HepG2 (cell line): ENCODE measurements around the gene NOS2. TPM values are rescaled to one million over a fixed set of nuclear protein-coding genes. Genes with fewer than 3 reads are reported as not detected.

Source experiments
- FOSL2 ChIP-seq: sonication (generic); formaldehyde crosslinking; IDR thresholded peaks from 2 replicates; pipeline ENCODE4 v1.4.0; 2020; ENCODE audit warnings: missing genetic modification reagents
- SOX13 ChIP-seq, 3 experiments: fragments of 450-650 bp in 1 of 3; sonication (generic) in 1 of 3; formaldehyde crosslinking in 1 of 3; IDR thresholded peaks in 2 of 3; conservative IDR thresholded peaks in 1 of 3; 2 replicates each; pipeline versions ENCODE4 v1.5.0 to v1.6.1; 2016 to 2020; ENCODE audit warnings: antibody characterized with exemption in 1 of 3, mild to moderate bottlenecking in 1 of 3, missing compliant biosample characterization in 1 of 3, missing genetic modification reagents in 1 of 3, moderate library complexity in 1 of 3
- ZBTB1 ChIP-seq: sonication (generic); formaldehyde crosslinking; IDR thresholded peaks from 2 replicates; pipeline ENCODE4 v1.4.0; 2020; ENCODE audit warnings: missing genetic modification reagents, borderline replicate concordance
- ZNF546 ChIP-seq: sonication (generic); formaldehyde crosslinking; conservative IDR thresholded peaks from 2 replicates; pipeline ENCODE4 v1.8.1; 2023; ENCODE audit warnings: mild to moderate bottlenecking, missing genetic modification reagents
- ZSCAN12 ChIP-seq: sonication (generic); formaldehyde crosslinking; IDR thresholded peaks from 2 replicates; pipeline ENCODE4 v1.9.0; 2021; ENCODE audit warnings: mild to moderate bottlenecking, missing genetic modification reagents
- polyA plus RNA-seq, 8 experiments: library from polyadenylated mRNA; depleted of rRNA in 3 of 8; stranded (reverse) in 7 of 8; unstranded in 1 of 8; fragments of >200 nt; fragmentation: Illumina TruSeq in 4 of 8; extraction: Trizol in 4 of 8; gene quantifications; 2 replicates each; pipeline versions ENCODE4 v1.2.1 to v1.2.3, GENCODE V29; 2011 to 2016; ENCODE audit warnings: low read depth in 4 of 8, missing spikeins in 1 of 8, mixed read lengths in 1 of 8; ENCODE audit not compliant: insufficient read depth in 1 of 8
- total RNA-seq, 5 experiments: library from RNA; depleted of rRNA; stranded (reverse); fragments of >200 nt; fragmentation: Illumina TruSeq; extraction: Trizol; gene quantifications; 2 replicates each; pipeline ENCODE4 v1.2.3, GENCODE V29; 2016; ENCODE audit warnings: low read depth in 1 of 5
- TF ChIP-seq, protein P1 (sequence below): sonication (generic); formaldehyde crosslinking; IDR thresholded peaks from 2 replicates; pipeline ENCODE4 v1.9.0; 2021; ENCODE audit warnings: missing genetic modification reagents, mild to moderate bottlenecking, borderline replicate concordance
- TF ChIP-seq, protein P2 (sequence below): IDR thresholded peaks from 2 replicates; pipeline ENCODE4 v1.4.0; 2020; ENCODE audit warnings: mild to moderate bottlenecking, missing genetic modification reagents

NOS2 gene
- total and polyA plus RNA-seq, 2 of the 13 experiments (the other 11 are each of a cell fraction or from before 2014, with no cell fraction given): 0.02 TPM; not detected in 1

DNA sequence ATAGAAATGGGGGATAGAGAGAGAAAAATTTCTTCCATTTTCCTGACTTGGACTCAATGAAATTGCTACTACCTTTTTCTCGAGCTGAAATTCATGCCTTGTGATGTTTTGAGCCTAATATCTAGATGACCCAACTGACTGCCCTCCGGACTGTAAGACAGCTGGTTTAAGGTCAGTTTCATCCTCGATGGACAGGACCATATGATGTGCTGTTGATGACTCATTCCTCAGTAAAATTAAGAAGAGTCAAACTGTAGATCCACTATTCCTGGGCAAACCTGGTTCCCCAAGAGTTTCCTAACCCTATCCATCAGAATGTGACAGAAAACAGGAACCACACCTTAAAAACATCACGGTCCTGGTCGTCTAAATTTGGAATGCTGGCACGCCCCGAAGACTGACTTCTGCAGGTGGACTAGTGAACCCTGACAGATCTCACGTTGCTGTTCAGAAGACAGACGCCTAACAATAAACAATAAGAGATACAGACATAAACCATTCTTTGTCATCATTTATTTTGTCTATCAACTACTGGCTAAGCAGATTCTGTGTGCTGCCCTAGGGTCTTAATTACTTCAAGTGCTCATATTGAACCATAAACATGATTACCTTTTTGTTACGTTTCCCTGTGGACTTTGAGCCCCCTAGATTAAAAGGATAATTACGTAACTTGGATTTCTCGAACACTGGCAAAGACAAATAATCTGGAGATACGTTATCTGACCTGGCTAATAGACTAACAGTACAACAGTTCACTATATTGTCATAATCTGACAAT lies 45.1 kb upstream of the NOS2 start (continued):
- TF ChIP-seq, protein P1, sequence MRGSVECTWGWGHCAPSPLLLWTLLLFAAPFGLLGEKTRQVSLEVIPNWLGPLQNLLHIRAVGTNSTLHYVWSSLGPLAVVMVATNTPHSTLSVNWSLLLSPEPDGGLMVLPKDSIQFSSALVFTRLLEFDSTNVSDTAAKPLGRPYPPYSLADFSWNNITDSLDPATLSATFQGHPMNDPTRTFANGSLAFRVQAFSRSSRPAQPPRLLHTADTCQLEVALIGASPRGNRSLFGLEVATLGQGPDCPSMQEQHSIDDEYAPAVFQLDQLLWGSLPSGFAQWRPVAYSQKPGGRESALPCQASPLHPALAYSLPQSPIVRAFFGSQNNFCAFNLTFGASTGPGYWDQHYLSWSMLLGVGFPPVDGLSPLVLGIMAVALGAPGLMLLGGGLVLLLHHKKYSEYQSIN (CRISPR knock-in tag): no peak
- TF ChIP-seq ZNF546 (CRISPR knock-in tag): no peak
- TF ChIP-seq FOSL2 (CRISPR knock-in tag): peak; percentile 36
- no peak for TF ChIP-seq ZBTB1
- TF ChIP-seq ZSCAN12 (CRISPR knock-in tag): no peak
- TF ChIP-seq SOX13 (IDR thresholded peaks at IDR 0.05): no peak
- peak in 1 of 2 experiments; percentile 44; a peak in 1 of 4 replicates for TF ChIP-seq SOX13 (CRISPR knock-in tag; conservative IDR thresholded peaks at IDR 0.05 in 1 of 2, IDR thresholded peaks at IDR 0.05 in 1 of 2)
- TF ChIP-seq, protein P2, sequence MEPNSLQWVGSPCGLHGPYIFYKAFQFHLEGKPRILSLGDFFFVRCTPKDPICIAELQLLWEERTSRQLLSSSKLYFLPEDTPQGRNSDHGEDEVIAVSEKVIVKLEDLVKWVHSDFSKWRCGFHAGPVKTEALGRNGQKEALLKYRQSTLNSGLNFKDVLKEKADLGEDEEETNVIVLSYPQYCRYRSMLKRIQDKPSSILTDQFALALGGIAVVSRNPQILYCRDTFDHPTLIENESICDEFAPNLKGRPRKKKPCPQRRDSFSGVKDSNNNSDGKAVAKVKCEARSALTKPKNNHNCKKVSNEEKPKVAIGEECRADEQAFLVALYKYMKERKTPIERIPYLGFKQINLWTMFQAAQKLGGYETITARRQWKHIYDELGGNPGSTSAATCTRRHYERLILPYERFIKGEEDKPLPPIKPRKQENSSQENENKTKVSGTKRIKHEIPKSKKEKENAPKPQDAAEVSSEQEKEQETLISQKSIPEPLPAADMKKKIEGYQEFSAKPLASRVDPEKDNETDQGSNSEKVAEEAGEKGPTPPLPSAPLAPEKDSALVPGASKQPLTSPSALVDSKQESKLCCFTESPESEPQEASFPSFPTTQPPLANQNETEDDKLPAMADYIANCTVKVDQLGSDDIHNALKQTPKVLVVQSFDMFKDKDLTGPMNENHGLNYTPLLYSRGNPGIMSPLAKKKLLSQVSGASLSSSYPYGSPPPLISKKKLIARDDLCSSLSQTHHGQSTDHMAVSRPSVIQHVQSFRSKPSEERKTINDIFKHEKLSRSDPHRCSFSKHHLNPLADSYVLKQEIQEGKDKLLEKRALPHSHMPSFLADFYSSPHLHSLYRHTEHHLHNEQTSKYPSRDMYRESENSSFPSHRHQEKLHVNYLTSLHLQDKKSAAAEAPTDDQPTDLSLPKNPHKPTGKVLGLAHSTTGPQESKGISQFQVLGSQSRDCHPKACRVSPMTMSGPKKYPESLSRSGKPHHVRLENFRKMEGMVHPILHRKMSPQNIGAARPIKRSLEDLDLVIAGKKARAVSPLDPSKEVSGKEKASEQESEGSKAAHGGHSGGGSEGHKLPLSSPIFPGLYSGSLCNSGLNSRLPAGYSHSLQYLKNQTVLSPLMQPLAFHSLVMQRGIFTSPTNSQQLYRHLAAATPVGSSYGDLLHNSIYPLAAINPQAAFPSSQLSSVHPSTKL: peak; percentile 26; the same call in 1 of the 2 replicates
